ENCODE measurements around the gene COL5A3.

The COL5A3 gene

DNA sequence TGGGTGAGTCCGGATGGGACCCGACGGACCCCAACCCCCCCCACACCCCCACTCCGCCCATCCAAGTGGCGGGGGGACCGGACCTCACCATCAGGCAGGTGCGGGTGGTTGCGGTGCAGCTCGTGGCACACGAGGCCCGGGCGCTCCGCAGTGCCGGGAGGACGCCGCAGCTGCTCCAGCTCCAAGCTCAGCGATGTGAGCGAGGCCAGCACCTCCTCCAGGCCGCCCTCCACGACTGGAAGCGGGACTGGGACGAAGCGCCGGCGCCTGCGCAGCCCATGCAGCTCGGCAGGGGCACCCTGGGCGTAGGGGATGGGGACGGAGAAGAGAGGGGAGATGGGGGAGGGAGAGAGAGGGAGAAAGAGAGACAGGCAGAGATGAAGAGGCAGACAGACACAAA lies 43.9 kb downstream of the COL5A3 start:
- DNase-seq (ENCODE audit: low read depth), result no peak
- TF ChIP-seq, protein P1, sequence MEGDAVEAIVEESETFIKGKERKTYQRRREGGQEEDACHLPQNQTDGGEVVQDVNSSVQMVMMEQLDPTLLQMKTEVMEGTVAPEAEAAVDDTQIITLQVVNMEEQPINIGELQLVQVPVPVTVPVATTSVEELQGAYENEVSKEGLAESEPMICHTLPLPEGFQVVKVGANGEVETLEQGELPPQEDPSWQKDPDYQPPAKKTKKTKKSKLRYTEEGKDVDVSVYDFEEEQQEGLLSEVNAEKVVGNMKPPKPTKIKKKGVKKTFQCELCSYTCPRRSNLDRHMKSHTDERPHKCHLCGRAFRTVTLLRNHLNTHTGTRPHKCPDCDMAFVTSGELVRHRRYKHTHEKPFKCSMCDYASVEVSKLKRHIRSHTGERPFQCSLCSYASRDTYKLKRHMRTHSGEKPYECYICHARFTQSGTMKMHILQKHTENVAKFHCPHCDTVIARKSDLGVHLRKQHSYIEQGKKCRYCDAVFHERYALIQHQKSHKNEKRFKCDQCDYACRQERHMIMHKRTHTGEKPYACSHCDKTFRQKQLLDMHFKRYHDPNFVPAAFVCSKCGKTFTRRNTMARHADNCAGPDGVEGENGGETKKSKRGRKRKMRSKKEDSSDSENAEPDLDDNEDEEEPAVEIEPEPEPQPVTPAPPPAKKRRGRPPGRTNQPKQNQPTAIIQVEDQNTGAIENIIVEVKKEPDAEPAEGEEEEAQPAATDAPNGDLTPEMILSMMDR (conservative IDR thresholded peaks at IDR 0.05; ENCODE audit: low read depth, low read length), result no peak
- no peak overlapping the region for H3K4me3 ChIP-seq (ENCODE audit: low read length)

- no peak for DNase-seq (ENCODE audit: low read depth)
- TF ChIP-seq, protein P1 (conservative IDR thresholded peaks at IDR 0.05; ENCODE audit: low read depth, low read length), result no peak
- no peak overlapping the region for H3K4me3 ChIP-seq (ENCODE audit: low read length)
Measured at GRCh38 chr19:9966024-9966423, 44.3 kb downstream of the COL5A3 start.

DNA sequence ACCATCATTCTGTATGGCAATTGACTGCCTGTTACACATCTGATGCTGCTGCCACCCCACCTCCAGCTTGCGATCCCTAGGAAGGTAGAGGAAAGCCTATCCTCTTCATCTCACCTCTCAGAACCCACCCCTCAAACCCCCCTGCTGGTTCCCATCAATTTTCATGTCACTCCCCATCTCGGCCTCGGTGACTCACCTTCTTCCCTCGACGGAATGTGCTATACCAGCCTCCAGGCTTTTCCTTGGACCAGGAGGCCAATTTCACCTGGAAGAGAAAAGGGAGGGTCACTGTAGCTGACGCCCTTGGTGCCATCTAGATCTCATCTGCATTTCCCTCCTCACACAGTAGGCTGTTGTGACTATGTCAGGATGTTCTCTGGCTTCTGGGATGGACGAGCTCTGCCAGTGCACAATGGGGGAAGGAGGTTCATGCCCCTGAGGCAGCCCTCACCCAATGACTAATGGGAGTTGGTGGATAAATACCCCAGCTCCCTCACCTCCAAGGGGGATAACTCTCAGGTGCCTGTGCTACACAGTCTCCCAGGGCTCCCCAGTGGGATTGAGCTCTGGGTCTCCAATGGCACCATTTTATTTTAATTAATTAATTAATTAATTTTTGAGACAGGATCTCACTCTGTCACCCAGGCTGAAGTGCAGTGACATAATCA lies 47.5 kb downstream of the COL5A3 start:
- DNase-seq (ENCODE audit: low read depth), result no peak
- TF ChIP-seq, protein P1 (conservative IDR thresholded peaks at IDR 0.05; ENCODE audit: low read depth, low read length), result no peak
- no peak overlapping the region for H3K4me3 ChIP-seq (ENCODE audit: low read length)

GRCh38 chr19:9961103-9961502 lies 49.2 kb downstream of the COL5A3 start:
- TF ChIP-seq, protein P1 (conservative IDR thresholded peaks at IDR 0.05; ENCODE audit: low read depth, low read length), result no peak
- no peak overlapping the region for H3K4me3 ChIP-seq (ENCODE audit: low read length)
- DNase-seq (ENCODE audit: low read depth), result no peak

- DNase-seq (ENCODE audit: low read depth), result no peak
- TF ChIP-seq, protein P1 (conservative IDR thresholded peaks at IDR 0.05; ENCODE audit: low read depth, low read length), result no peak
- H3K4me3 ChIP-seq (ENCODE audit: low read length), result no peak overlapping the region
Measured at GRCh38 chr19:9958379-9958821, 51.9 kb downstream of the COL5A3 start.

DNA sequence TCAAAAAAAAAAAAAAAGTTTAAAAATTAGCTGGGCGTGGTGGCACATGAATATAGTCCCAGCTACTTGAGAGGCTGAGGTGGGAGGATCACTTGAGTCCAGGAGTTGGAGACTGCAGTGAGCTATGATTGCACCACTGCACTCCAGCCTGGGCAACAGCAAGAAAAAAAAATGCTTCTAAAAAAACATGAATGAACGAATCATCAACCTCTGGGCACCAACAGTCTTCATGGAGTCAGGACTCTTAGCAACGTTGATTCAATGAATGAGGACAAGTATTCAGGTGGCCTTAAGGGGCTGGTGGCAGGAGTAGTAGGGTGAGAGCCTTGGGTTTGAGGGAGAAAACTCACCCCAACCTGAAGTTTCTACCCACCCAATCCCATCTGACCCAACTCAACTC lies 53.3 kb downstream of the COL5A3 start:
- DNase-seq (ENCODE audit: low read depth), result no peak
- TF ChIP-seq, protein P1 (conservative IDR thresholded peaks at IDR 0.05; ENCODE audit: low read depth, low read length), result no peak
- H3K4me3 ChIP-seq (ENCODE audit: low read length), result no peak overlapping the region

DNA sequence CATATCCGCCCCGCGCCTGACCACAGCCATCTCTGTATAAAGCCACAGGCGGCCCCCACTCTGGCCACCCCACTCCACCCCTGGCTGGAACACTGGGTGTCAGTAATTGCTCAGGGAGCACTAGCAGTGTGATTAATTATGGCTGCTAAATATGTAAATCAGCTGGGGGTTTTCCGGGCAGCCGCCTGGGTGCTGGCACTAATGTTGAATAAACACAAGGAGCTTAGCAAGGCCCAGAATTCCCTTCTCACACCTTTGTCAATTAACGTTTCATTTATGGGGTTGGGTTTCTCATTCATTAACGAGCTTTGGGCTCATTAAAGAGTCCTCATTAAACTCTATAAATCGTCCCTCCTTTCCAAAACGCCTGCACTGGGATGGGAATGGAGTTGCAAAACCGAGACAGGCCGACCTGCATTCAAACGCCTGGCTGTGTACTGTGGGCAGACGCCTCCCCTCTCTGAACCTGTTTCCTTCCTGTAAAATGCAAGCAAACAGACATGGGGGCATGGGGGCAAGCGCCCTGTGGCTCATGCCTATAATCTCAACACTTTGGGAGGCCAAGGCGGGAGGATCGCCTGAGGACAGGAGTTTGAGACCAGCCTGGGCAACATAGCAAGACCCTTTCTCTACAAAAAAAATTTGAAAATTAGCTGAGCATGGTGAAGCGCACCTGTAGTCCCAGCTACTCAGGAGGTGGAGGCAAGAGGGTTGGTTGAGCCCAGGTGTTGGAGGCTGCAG lies 56.3 kb downstream of the COL5A3 start:
- H3K4me3 ChIP-seq (ENCODE audit: low read length), result no peak overlapping the region
- TF ChIP-seq, protein P1 (conservative IDR thresholded peaks at IDR 0.05; ENCODE audit: low read depth, low read length), result no peak
- no peak for DNase-seq (ENCODE audit: low read depth)

Measured in retinal pigment epithelial cell (primary cell).